Liver (tissue), 9 donors: ENCODE data around the gene RPTOR. TPM values are rescaled to one million over a fixed set of nuclear protein-coding genes. Genes with fewer than 3 reads are reported as not detected.

ENCODE experiments used
- DNase-seq: peaks from one replicate; pipeline ENCODE4 v3.0.0-alpha.2; 2017; ENCODE audit warnings: low spot score
- H3K27ac ChIP-seq, 2 donors: one replicate each; pipeline ENCODE4 v1.7.0; 2013; ENCODE audit warnings: inconsistent platforms in 2 of 2, low read length in 2 of 2, control low read depth in 1 of 2, low read depth in 1 of 2, mild to moderate bottlenecking in 1 of 2
- H3K27me3 ChIP-seq, 4 donors: one replicate each; pipeline versions ENCODE4 v1.6.1 to v1.7.0; 2013; ENCODE audit warnings: low read length in 3 of 4, inconsistent platforms in 1 of 4, mild to moderate bottlenecking in 1 of 4, moderate library complexity in 1 of 4; ENCODE audit not compliant: control insufficient read depth in 4 of 4, insufficient read depth in 4 of 4
- H3K36me3 ChIP-seq, 4 donors: one replicate each; pipeline versions ENCODE4 v1.6.1 to v1.7.0; 2013; ENCODE audit warnings: low read length in 3 of 4, mild to moderate bottlenecking in 3 of 4, low read depth in 1 of 4, moderate library complexity in 1 of 4; ENCODE audit not compliant: control insufficient read depth in 4 of 4, insufficient read depth in 3 of 4
- H3K4me1 ChIP-seq, 4 donors: one replicate each; pipeline versions ENCODE4 v1.6.1 to v1.7.0; 2013; ENCODE audit warnings: low read length in 3 of 4, mild to moderate bottlenecking in 3 of 4, moderate library complexity in 1 of 4; ENCODE audit not compliant: control insufficient read depth in 4 of 4, insufficient read depth in 4 of 4
- H3K4me3 ChIP-seq, 3 donors: one replicate each; pipeline versions ENCODE4 v1.6.1 to v1.7.0; 2013; ENCODE audit warnings: low read length in 3 of 3, control low read depth in 1 of 3, low read depth in 1 of 3, mild to moderate bottlenecking in 1 of 3
- H3K9ac ChIP-seq, 2 donors: one replicate each; pipeline ENCODE4 v1.7.0; 2013; ENCODE audit warnings: low read length in 2 of 2, mild to moderate bottlenecking in 2 of 2, moderate library complexity in 2 of 2, control low read depth in 1 of 2, low read depth in 1 of 2
- H3K9me3 ChIP-seq, 4 donors: one replicate each; pipeline versions ENCODE4 v1.6.1 to v1.7.0; 2013; ENCODE audit warnings: low read length in 3 of 4; ENCODE audit not compliant: control insufficient read depth in 4 of 4
- EGR1 ChIP-seq, 2 donors: IDR thresholded peaks; 2 replicates each; pipeline ENCODE4 v1.6.1; 2016 to 2018; ENCODE audit warnings: antibody characterized with exemption in 2 of 2, low read depth in 2 of 2
- FOXA1 ChIP-seq: IDR thresholded peaks from 2 replicates; pipeline ENCODE4 v1.6.1; 2016; ENCODE audit warnings: antibody characterized with exemption
- FOXA2 ChIP-seq: IDR thresholded peaks from 2 replicates; pipeline ENCODE4 v1.6.1; 2016; ENCODE audit warnings: antibody characterized with exemption
- GABPA ChIP-seq, 2 donors: IDR thresholded peaks in 1 of 2; conservative IDR thresholded peaks in 1 of 2; 2 replicates each; pipeline ENCODE4 v1.6.1; 2016; ENCODE audit warnings: antibody characterized with exemption in 2 of 2, mild to moderate bottlenecking in 1 of 2, moderate library complexity in 1 of 2
- HNF4A ChIP-seq, 2 donors: conservative IDR thresholded peaks; 2 replicates each; pipeline ENCODE4 v1.6.1; 2016; ENCODE audit warnings: antibody characterized with exemption in 2 of 2, mild to moderate bottlenecking in 2 of 2
- HNF4G ChIP-seq: IDR thresholded peaks from 2 replicates; pipeline ENCODE4 v1.6.1; 2016; ENCODE audit warnings: antibody characterized with exemption
- JUND ChIP-seq, 2 donors: IDR thresholded peaks; 2 replicates each; pipeline ENCODE4 v1.6.1; 2016; ENCODE audit warnings: antibody characterized with exemption in 2 of 2
- NR2F2 ChIP-seq: IDR thresholded peaks from 2 replicates; pipeline ENCODE4 v1.6.1; 2016; ENCODE audit warnings: antibody characterized with exemption
- RAD21 ChIP-seq, 2 donors: IDR thresholded peaks; 2 replicates each; pipeline ENCODE4 v1.6.1; 2016; ENCODE audit warnings: antibody characterized with exemption in 2 of 2, mild to moderate bottlenecking in 2 of 2
- RXRA ChIP-seq, 2 donors: IDR thresholded peaks; 2 replicates each; pipeline ENCODE4 v1.6.1; 2017 to 2018; ENCODE audit warnings: antibody characterized with exemption in 2 of 2, mild to moderate bottlenecking in 1 of 2
- SP1 ChIP-seq: IDR thresholded peaks from 2 replicates; pipeline ENCODE4 v1.6.1; 2018; ENCODE audit warnings: antibody characterized with exemption, mild to moderate bottlenecking
- TAF1 ChIP-seq: conservative IDR thresholded peaks from 2 replicates; pipeline ENCODE4 v1.6.1; 2016; ENCODE audit warnings: antibody characterized with exemption, mild to moderate bottlenecking
- YY1 ChIP-seq: IDR thresholded peaks from 2 replicates; pipeline ENCODE4 v1.6.1; 2016; ENCODE audit warnings: antibody characterized with exemption, mild to moderate bottlenecking
- WGBS: extraction: QIAGEN DNeasy Blood & Tissue Kit; methylation state at CpG from one replicate; pipeline ENCODE4 v1.1.7; 2013; 5-methylcytosine and 5-hydroxymethylcytosine counted together
- polyA plus RNA-seq, 2 donors: library from polyadenylated mRNA; stranded (reverse) in 1 of 2; unstranded in 1 of 2; fragments of 200-250 nt in 1 of 2; fragments of >200 nt in 1 of 2; fragmentation: Nextera tagmentation in 1 of 2; extraction: Ambion mirVana in 1 of 2; gene quantifications; one replicate each; pipeline versions ENCODE4 v1.2.1 to v1.2.3, GENCODE V29; 2013 to 2015
- total RNA-seq, 2 donors: library from RNA; depleted of rRNA; stranded (reverse); fragments of >200 nt; gene quantifications; one replicate each; pipeline ENCODE4 v1.2.3, GENCODE V29; 2014
- TF ChIP-seq, protein P1 (sequence below): IDR thresholded peaks from 2 replicates; pipeline ENCODE4 v1.6.1; 2016; ENCODE audit warnings: antibody characterized with exemption
- TF ChIP-seq, protein P2 (sequence below): IDR thresholded peaks from 2 replicates; pipeline ENCODE4 v1.6.1; 2016; ENCODE audit warnings: antibody characterized with exemption, mild to moderate bottlenecking
- TF ChIP-seq, protein P3 (sequence below): IDR thresholded peaks from 2 replicates; pipeline ENCODE4 v1.6.1; 2016; ENCODE audit warnings: antibody characterized with exemption
- TF ChIP-seq, protein P4 (sequence below): fragments of 150-350 bp; IDR thresholded peaks from 2 replicates; pipeline ENCODE4 v1.5.1; 2017; ENCODE audit warnings: improper control_type of control experiment, low read depth, low read length; ENCODE audit not compliant: missing input control
- TF ChIP-seq, protein P5 (sequence below): IDR thresholded peaks from 2 replicates; pipeline ENCODE4 v1.6.1; 2016; ENCODE audit warnings: antibody characterized with exemption
- donor health status: healthy.
- donor health status: healthy.
- donor health status: healthy.
- donor health status: healthy.
- donor health status: healthy.

Gene RPTOR
- total and polyA plus RNA-seq, 4 donors: 4.8 to 25.4 (median 11.6) TPM

DNA sequence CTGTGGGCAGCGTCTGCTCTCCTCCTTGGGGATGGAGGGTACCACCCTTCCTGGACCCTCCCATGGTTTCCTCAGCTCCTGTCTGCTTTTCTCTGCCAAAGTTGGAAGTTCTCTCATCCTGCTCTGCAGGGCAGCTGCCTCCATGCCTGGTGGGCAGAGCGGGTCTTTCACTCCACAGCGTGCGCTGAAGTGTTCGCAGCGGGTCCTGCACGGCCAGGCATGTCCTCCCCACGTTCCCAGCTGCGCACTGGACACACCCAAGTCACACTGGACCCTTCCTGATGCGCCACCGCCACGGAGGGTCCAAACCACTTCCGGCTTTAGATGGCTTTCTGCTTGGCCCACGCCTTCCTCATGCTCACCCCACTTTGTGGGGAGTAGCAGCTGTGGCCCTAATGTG lies 34.5 kb upstream of the RPTOR start (continued):
- TF ChIP-seq, protein P1, sequence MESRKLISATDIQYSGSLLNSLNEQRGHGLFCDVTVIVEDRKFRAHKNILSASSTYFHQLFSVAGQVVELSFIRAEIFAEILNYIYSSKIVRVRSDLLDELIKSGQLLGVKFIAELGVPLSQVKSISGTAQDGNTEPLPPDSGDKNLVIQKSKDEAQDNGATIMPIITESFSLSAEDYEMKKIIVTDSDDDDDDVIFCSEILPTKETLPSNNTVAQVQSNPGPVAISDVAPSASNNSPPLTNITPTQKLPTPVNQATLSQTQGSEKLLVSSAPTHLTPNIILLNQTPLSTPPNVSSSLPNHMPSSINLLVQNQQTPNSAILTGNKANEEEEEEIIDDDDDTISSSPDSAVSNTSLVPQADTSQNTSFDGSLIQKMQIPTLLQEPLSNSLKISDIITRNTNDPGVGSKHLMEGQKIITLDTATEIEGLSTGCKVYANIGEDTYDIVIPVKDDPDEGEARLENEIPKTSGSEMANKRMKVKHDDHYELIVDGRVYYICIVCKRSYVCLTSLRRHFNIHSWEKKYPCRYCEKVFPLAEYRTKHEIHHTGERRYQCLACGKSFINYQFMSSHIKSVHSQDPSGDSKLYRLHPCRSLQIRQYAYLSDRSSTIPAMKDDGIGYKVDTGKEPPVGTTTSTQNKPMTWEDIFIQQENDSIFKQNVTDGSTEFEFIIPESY: no peak
- TF ChIP-seq GABPA (IDR thresholded peaks at IDR 0.05 in 1 of 2, conservative IDR thresholded peaks at IDR 0.05 in 1 of 2) (no peak), HNF4A (conservative IDR thresholded peaks at IDR 0.05) (no peak), FOXA1 (no peak)

DNA sequence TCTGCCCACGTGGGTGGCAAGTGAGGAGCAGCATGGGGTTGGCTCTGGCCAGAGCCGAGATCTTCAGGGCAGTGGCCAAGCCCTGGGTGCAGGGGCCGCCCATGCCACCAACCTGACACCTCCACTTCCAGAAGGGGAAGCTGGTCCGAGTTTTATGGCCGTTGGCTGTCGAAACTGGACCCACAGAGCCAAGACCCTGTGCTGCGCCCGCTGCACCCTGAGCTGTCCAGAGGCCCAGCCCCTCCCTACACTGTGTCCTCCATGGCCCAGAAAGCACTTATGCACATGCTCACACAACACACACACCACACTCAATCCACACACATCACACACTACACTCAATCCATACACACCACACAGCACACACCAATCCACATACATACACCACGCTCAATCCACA lies 33.9 kb upstream of the RPTOR start:
- H3K4me1 ChIP-seq: no peaks in the 10 kb centered on the region
- 82% methylated on average over 9 of the region's 9 CpGs for WGBS
- no peak overlapping the region for H3K9ac ChIP-seq
- no peak for DNase-seq
- no peak overlapping the region for H3K4me3 ChIP-seq
- TF ChIP-seq GABPA (IDR thresholded peaks at IDR 0.05 in 1 of 2, conservative IDR thresholded peaks at IDR 0.05 in 1 of 2) (no peak), HNF4G (no peak), HNF4A (conservative IDR thresholded peaks at IDR 0.05) (no peak), RXRA (IDR thresholded peaks at IDR 0.05) (no peak), YY1 (no peak), EGR1 (IDR thresholded peaks at IDR 0.05; ENCODE audit: low read depth in 2 of 2) (no peak), SP1 (no peak), FOXA1 (no peak), NR2F2 (no peak), FOXA2 (no peak), JUND (IDR thresholded peaks at IDR 0.05) (no peak), TAF1 (no peak), RAD21 (IDR thresholded peaks at IDR 0.05) (no peak)
- TF ChIP-seq, protein P2, sequence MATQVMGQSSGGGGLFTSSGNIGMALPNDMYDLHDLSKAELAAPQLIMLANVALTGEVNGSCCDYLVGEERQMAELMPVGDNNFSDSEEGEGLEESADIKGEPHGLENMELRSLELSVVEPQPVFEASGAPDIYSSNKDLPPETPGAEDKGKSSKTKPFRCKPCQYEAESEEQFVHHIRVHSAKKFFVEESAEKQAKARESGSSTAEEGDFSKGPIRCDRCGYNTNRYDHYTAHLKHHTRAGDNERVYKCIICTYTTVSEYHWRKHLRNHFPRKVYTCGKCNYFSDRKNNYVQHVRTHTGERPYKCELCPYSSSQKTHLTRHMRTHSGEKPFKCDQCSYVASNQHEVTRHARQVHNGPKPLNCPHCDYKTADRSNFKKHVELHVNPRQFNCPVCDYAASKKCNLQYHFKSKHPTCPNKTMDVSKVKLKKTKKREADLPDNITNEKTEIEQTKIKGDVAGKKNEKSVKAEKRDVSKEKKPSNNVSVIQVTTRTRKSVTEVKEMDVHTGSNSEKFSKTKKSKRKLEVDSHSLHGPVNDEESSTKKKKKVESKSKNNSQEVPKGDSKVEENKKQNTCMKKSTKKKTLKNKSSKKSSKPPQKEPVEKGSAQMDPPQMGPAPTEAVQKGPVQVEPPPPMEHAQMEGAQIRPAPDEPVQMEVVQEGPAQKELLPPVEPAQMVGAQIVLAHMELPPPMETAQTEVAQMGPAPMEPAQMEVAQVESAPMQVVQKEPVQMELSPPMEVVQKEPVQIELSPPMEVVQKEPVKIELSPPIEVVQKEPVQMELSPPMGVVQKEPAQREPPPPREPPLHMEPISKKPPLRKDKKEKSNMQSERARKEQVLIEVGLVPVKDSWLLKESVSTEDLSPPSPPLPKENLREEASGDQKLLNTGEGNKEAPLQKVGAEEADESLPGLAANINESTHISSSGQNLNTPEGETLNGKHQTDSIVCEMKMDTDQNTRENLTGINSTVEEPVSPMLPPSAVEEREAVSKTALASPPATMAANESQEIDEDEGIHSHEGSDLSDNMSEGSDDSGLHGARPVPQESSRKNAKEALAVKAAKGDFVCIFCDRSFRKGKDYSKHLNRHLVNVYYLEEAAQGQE: no peak
- TF ChIP-seq, protein P3, sequence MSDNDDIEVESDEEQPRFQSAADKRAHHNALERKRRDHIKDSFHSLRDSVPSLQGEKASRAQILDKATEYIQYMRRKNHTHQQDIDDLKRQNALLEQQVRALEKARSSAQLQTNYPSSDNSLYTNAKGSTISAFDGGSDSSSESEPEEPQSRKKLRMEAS: no peak
- TF ChIP-seq, protein P4, sequence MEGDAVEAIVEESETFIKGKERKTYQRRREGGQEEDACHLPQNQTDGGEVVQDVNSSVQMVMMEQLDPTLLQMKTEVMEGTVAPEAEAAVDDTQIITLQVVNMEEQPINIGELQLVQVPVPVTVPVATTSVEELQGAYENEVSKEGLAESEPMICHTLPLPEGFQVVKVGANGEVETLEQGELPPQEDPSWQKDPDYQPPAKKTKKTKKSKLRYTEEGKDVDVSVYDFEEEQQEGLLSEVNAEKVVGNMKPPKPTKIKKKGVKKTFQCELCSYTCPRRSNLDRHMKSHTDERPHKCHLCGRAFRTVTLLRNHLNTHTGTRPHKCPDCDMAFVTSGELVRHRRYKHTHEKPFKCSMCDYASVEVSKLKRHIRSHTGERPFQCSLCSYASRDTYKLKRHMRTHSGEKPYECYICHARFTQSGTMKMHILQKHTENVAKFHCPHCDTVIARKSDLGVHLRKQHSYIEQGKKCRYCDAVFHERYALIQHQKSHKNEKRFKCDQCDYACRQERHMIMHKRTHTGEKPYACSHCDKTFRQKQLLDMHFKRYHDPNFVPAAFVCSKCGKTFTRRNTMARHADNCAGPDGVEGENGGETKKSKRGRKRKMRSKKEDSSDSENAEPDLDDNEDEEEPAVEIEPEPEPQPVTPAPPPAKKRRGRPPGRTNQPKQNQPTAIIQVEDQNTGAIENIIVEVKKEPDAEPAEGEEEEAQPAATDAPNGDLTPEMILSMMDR: no peak
- TF ChIP-seq, protein P1: no peak
- TF ChIP-seq, protein P5, sequence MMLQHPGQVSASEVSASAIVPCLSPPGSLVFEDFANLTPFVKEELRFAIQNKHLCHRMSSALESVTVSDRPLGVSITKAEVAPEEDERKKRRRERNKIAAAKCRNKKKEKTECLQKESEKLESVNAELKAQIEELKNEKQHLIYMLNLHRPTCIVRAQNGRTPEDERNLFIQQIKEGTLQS: no peak
- H3K27me3 ChIP-seq: peaks cover 0 to 4% (median 0%) of the 10 kb centered on the region in 4 donors
- no peaks in the 10 kb centered on the region for H3K36me3 ChIP-seq
- H3K9me3 ChIP-seq: no peaks in the 10 kb centered on the region
- no peak overlapping the region for H3K27ac ChIP-seq
